IMR-90 (cell line): ENCODE results near the gene RAB11B. TPM values are rescaled to one million over a fixed set of nuclear protein-coding genes. Genes with fewer than 3 reads are reported as not detected.

Source experiments
- ATAC-seq: fragments of 200-7000 bp; cut with Tn5 transposase; 2 replicates; pipeline ENCODE4 v1.9.1; 2020; ENCODE audit warnings: low read depth, mild to moderate bottlenecking, moderate library complexity
- BruUV-seq: library from RNA; stranded (reverse); fragments of 400-500 nt; replicated peaks from 2 replicates; lab custom pipeline; 2021; lab: Mats Ljungman, UMichigan
- CTCF ChIA-PET: fragments of 300-600 bp; formaldehyde crosslinking; extraction: SDS; loops from one replicate; lab custom pipeline; 2021; ENCODE audit warnings: antibody characterized with exemption; lab: Yijun Ruan, JAX
- POLR2A ChIA-PET: fragments of 300-600 bp; sonication (Branson Sonifier 250); formaldehyde crosslinking; loops from one replicate; lab custom pipeline; 2022; ENCODE audit warnings: antibody characterized with exemption; ENCODE audit not compliant: unreplicated experiment; lab: Charles Lee
- DNase-seq: peaks from one replicate; pipeline ENCODE4 v3.0.0; 2013
- H2AFZ ChIP-seq: replicated peaks from 2 replicates; pipeline ENCODE3; 2013; ENCODE audit warnings: low read length, mild to moderate bottlenecking; ENCODE audit not compliant: poor library complexity
- H2AK5ac ChIP-seq: 2 replicates; pipeline ENCODE4 v1.6.1; 2013; ENCODE audit warnings: low read depth, low read length, inconsistent platforms
- H2AK9ac ChIP-seq: replicated peaks from 2 replicates; pipeline ENCODE3; 2013; ENCODE audit warnings: mild to moderate bottlenecking, low read depth, low read length, moderate library complexity; ENCODE audit not compliant: poor library complexity
- H2BK120ac ChIP-seq: 2 replicates; pipeline ENCODE4 v1.6.1; 2013; ENCODE audit warnings: low read depth, low read length, inconsistent platforms
- H2BK15ac ChIP-seq: 3 replicates; pipeline ENCODE4 v1.6.1; 2013; ENCODE audit warnings: low read depth, low read length, inconsistent platforms
- H2BK20ac ChIP-seq: 2 replicates; pipeline ENCODE4 v1.6.1; 2013; ENCODE audit warnings: low read depth, mild to moderate bottlenecking, inconsistent platforms, low read length, moderate library complexity
- H2BK5ac ChIP-seq: 2 replicates; pipeline ENCODE4 v1.6.1; 2013; ENCODE audit warnings: mild to moderate bottlenecking, low read depth, low read length, inconsistent platforms; ENCODE audit not compliant: poor library complexity, severe bottlenecking
- H3K14ac ChIP-seq: replicated peaks from 2 replicates; pipeline ENCODE4 v1.6.1; 2013; ENCODE audit warnings: low read depth, low read length, inconsistent platforms
- H3K18ac ChIP-seq: 2 replicates; pipeline ENCODE4 v1.6.1; 2013; ENCODE audit warnings: low read depth, low read length, control low read depth
- H3K23ac ChIP-seq: 2 replicates; pipeline ENCODE4 v1.6.1; 2013; ENCODE audit warnings: low read depth, low read length, inconsistent platforms
- H3K27ac ChIP-seq: 2 replicates; pipeline ENCODE4 v1.5.1; 2013; ENCODE audit warnings: mild to moderate bottlenecking, control low read depth, low read length; ENCODE audit not compliant: insufficient read depth
- H3K27me3 ChIP-seq: 2 replicates; pipeline ENCODE4 v1.6.1; 2013; ENCODE audit warnings: low read length; ENCODE audit not compliant: control insufficient read depth, insufficient read depth
- H3K36me3 ChIP-seq: 2 replicates; pipeline ENCODE4 v1.6.1; 2013; ENCODE audit warnings: low read length, mixed read lengths; ENCODE audit not compliant: control insufficient read depth, insufficient read depth
- H3K4ac ChIP-seq: 2 replicates; pipeline ENCODE4 v1.6.1; 2013; ENCODE audit warnings: low read depth, low read length, inconsistent platforms
- H3K4me1 ChIP-seq: 2 replicates; pipeline ENCODE4 v1.6.1; 2013; ENCODE audit warnings: low read length, mixed read lengths; ENCODE audit not compliant: control insufficient read depth, insufficient read depth
- H3K4me2 ChIP-seq: 2 replicates; pipeline ENCODE4 v1.6.1; 2013; ENCODE audit warnings: low read depth, mild to moderate bottlenecking, control low read depth, low read length, moderate library complexity
- H3K4me3 ChIP-seq: 2 replicates; pipeline ENCODE4 v1.5.1; 2013; ENCODE audit warnings: low read depth, mild to moderate bottlenecking, control low read depth, low read length, moderate library complexity; ENCODE audit not compliant: insufficient read depth
- H3K56ac ChIP-seq: 2 replicates; pipeline ENCODE4 v1.6.1; 2013; ENCODE audit warnings: low read length, inconsistent platforms; ENCODE audit not compliant: insufficient read depth; ENCODE audit errors: extremely low read depth
- H3K79me1 ChIP-seq, 2 experiments: 2 replicates each; pipeline ENCODE4 v1.6.1; 2013; ENCODE audit warnings: low read length in 2 of 2, inconsistent platforms in 1 of 2, low read depth in 1 of 2
- H3K9ac ChIP-seq: 2 replicates; pipeline ENCODE4 v1.6.1; 2013; ENCODE audit warnings: low read depth, low read length, control low read depth
- H3K9me1 ChIP-seq: 2 replicates; pipeline ENCODE4 v1.6.1; 2013; ENCODE audit warnings: low read length, inconsistent platforms; ENCODE audit not compliant: insufficient read depth
- H3K9me3 ChIP-seq: 2 replicates; pipeline ENCODE4 v1.6.1; 2013; ENCODE audit warnings: low read length; ENCODE audit not compliant: control insufficient read depth, insufficient read depth
- H4K20me1 ChIP-seq: 2 replicates; pipeline ENCODE4 v1.6.1; 2013; ENCODE audit warnings: low read length, inconsistent platforms; ENCODE audit not compliant: insufficient read depth
- H4K5ac ChIP-seq: 2 replicates; pipeline ENCODE4 v1.6.1; 2013; ENCODE audit warnings: mild to moderate bottlenecking, low read depth, low read length, control low read depth
- H4K8ac ChIP-seq, 2 experiments: 2 replicates each; pipeline ENCODE4 v1.6.1; 2013; ENCODE audit warnings: low read depth in 2 of 2, low read length in 2 of 2, control low read depth in 1 of 2, inconsistent platforms in 1 of 2
- H4K91ac ChIP-seq: 2 replicates; pipeline ENCODE4 v1.6.1; 2013; ENCODE audit warnings: low read depth, low read length, inconsistent platforms; ENCODE audit not compliant: insufficient read depth
- FOS ChIP-seq: fragments of 150-350 bp; IDR thresholded peaks from 2 replicates; pipeline ENCODE4 v1.6.1; 2016; ENCODE audit warnings: low read depth, low read length
- MXI1 ChIP-seq: IDR thresholded peaks from 2 replicates; pipeline ENCODE4 v1.6.1; 2012; ENCODE audit warnings: low read depth, mild to moderate bottlenecking, low read length, moderate library complexity, borderline replicate concordance
- POLR2A ChIP-seq: IDR thresholded peaks from 2 replicates; pipeline ENCODE4 v1.6.1; 2012; ENCODE audit warnings: mild to moderate bottlenecking, low read depth, low read length
- WGBS, 2 experiments: methylation state at CpG; one replicate each; pipeline versions ENCODE4 v1.1.5 to v1.1.7; 2013; ENCODE audit warnings: missing lambda C conversion rate in 2 of 2; ENCODE audit not compliant: insufficient read length in 1 of 2; ENCODE audit errors: extremely low coverage in 2 of 2; 5-methylcytosine and 5-hydroxymethylcytosine counted together
- dilution Hi-C: fragments of 300-500 bp; cut with HindIII; formaldehyde crosslinking; loops from one replicate; pipeline ENCODE4 v1.14.3; 2018; ENCODE audit warnings: low sequenced_read_pairs; ENCODE audit not compliant: unreplicated experiment
- in situ Hi-C: fragments of 300-500 bp; cut with MboI; formaldehyde crosslinking; loops from 3 replicates; pipeline ENCODE4 v1.14.3; 2019; ENCODE audit warnings: low sequenced_read_pairs, inconsistent platforms, mixed read lengths
- intact Hi-C: fragments of 100-400 bp; cut with micrococcal nuclease; formaldehyde crosslinking; loops from 2 replicates; pipeline ENCODE4 v1.10.0; 2022
- polyA plus RNA-seq, 3 experiments: library from polyadenylated mRNA; depleted of rRNA; stranded (reverse); fragments of >200 nt; gene quantifications; 2 replicates each; pipeline ENCODE4 v1.2.3, GENCODE V29; 2012; ENCODE audit warnings: low replicate concordance in 1 of 3
- total RNA-seq: library from RNA; depleted of rRNA; stranded (reverse); fragments of >200 nt; gene quantifications from 2 replicates; pipeline ENCODE4 v1.2.3, GENCODE V29; 2012

Gene RAB11B
- total and polyA plus RNA-seq, 2 of the 4 experiments (the other 2 are of a cell fraction) = 8.2 to 117 TPM

DNA sequence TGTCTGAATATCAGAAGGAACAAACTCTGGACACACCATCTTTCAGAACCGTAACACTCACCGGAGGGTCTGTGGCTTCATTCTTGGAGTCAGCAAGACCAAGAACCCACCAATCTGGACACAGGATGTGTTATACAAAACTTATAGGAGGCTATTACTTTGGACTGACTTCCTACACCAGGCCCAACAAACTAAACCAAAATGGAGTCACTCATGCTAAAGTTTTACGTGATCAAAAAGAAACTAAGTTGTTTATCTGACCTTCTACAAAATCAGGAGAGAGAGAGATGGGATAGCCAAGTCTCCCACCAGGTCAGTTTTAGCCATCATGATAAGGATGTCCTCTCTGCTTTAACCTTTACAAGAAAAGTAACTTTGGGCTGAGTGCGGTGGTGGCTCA, 3.2 kb upstream of the RAB11B start:
- no peak overlapping the region for H3K4me3 ChIP-seq
- peaks cover 12 to 18% of the 10 kb centered on the region in 2 experiments; a peak in 3 of 4 replicates for H3K79me1 ChIP-seq
- no CpG with 5 or more reads among the region's 4 CpGs for WGBS, 2 experiments
- BruUV-seq = no TSS peak
- no peak overlapping the region for H2BK5ac ChIP-seq
- no peak overlapping the region for H3K14ac ChIP-seq
- no peak overlapping the region for H2BK20ac ChIP-seq
- no peak overlapping the region for H3K23ac ChIP-seq
- H3K9ac ChIP-seq = no peak overlapping the region
- ChIA-PET POLR2A (no interaction called here), CTCF (no interaction called here)
- dilution Hi-C loops (no loop called here), in situ Hi-C loops (no loop called here), intact Hi-C loops (no loop called here)
- no peak overlapping the region for H4K8ac ChIP-seq
- no peak overlapping the region for H3K56ac ChIP-seq
- no peaks in the 10 kb centered on the region for H3K9me3 ChIP-seq
- no peak overlapping the region for H2AK5ac ChIP-seq
- H3K4me2 ChIP-seq = no peak overlapping the region
- H2BK120ac ChIP-seq = no peak overlapping the region
- no peak overlapping the region for H2AK9ac ChIP-seq
- H4K20me1 ChIP-seq = peaks cover 13% of the 10 kb centered on the region
- no peak overlapping the region for H2AFZ ChIP-seq
- no peak overlapping the region for H4K91ac ChIP-seq
- TF ChIP-seq MXI1 = no peak
- no peak for TF ChIP-seq FOS
- TF ChIP-seq POLR2A = no peak
- no peaks in the 10 kb centered on the region for H3K27me3 ChIP-seq
- no peak overlapping the region for H2BK15ac ChIP-seq
- H3K4ac ChIP-seq = no peak overlapping the region
- peaks cover 9% of the 10 kb centered on the region; the same call in 1 of the 2 replicates for H3K4me1 ChIP-seq
- ATAC-seq (no peak), DNase-seq (no peak)
- H3K9me1 ChIP-seq = peaks cover 8% of the 10 kb centered on the region
- H3K36me3 ChIP-seq = no peaks in the 10 kb centered on the region
- no peak overlapping the region for H3K27ac ChIP-seq
- no peak overlapping the region for H4K5ac ChIP-seq
- no peak overlapping the region for H3K18ac ChIP-seq
